ENCODE results near the gene DPYSL4. TPM values are rescaled to one million over a fixed set of nuclear protein-coding genes. Genes with fewer than 3 reads are reported as not detected.

Gene DPYSL4
- total RNA-seq, 4 donors from 2014 or later = 0.69 to 3.0 (median 0.81) TPM

DNA sequence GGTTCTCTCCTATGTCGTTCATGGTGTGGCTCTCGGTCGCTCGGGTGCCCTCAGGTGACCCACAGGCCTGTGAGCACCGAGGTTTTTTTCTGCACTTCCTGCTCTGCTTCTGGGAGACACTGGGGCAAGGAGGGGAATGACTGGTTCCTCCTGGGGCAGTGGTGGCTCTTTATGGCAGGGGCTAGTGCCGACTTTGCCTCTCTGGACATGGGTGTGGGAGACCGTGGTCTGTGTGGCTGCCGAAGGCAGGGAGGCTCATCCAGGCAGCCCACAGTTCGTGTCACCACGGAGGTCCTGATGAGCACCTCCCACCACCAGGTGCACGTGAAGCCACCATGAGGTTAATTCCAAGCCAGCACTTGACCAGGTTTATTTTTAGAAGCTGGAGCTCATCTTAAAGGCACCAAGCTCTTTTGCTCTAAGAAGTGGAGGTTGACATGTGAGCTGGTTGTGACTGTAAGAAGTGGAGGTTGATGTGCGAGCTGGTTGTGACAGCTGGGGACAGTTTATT is 24.7 kb upstream of the DPYSL4 start:
- no peak for DNase-seq (ENCODE audit: low spot score)
- ATAC-seq (ENCODE audit: low FRiP score) = no peak
- TF ChIP-seq CTCF (IDR thresholded peaks at IDR 0.05) = no peak

DNA sequence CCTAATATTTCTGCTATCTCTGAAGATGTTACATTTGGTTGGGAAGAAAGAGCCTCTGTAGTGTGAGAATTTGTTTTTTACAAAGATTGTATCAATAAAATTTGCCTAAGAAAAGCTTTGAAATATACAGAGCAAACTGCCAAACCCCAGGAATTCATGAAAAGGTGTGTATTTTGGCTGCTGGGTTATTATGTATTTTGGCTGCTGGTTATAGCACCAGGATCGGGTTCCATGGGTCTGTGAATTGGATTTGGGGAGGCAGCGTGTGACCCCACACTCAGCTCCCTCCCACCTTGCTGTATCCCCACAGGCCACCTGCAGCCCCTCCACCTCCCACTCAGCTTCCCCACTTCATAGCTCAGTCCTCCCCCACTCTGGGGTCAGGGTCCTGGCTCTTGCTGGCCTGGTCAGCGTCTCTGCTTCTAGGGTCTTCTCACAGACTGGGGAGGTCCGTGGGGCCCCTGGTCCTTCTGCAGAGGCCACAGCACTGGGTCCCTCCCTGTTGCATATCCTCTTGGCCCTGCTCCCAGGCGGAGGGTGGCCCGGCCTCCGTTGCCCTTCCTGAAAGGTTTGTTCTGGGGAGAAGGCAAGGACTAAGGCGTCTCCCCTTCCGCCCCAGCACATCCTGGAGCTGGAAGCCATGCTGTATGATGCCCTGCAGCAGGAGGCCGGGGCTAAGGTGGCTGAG is 24.0 kb upstream of the DPYSL4 start:
- no peak for TF ChIP-seq CTCF (IDR thresholded peaks at IDR 0.05)
- DNase-seq (ENCODE audit: low spot score) = no peak
- ATAC-seq (ENCODE audit: low FRiP score) = no peak

GRCh38 chr10:132163278-132163765 is 23.4 kb upstream of the DPYSL4 start:
- DNase-seq (ENCODE audit: low spot score) (no peak), ATAC-seq (ENCODE audit: low FRiP score) (no peak)
- TF ChIP-seq CTCF (IDR thresholded peaks at IDR 0.05) = no peak

GRCh38 chr10:132163826-132164515 is 22.8 kb upstream of the DPYSL4 start:
- DNase-seq (ENCODE audit: low spot score) = no peak
- no peak for TF ChIP-seq CTCF (IDR thresholded peaks at IDR 0.05)
- ATAC-seq (ENCODE audit: low FRiP score) = no peak

DNA sequence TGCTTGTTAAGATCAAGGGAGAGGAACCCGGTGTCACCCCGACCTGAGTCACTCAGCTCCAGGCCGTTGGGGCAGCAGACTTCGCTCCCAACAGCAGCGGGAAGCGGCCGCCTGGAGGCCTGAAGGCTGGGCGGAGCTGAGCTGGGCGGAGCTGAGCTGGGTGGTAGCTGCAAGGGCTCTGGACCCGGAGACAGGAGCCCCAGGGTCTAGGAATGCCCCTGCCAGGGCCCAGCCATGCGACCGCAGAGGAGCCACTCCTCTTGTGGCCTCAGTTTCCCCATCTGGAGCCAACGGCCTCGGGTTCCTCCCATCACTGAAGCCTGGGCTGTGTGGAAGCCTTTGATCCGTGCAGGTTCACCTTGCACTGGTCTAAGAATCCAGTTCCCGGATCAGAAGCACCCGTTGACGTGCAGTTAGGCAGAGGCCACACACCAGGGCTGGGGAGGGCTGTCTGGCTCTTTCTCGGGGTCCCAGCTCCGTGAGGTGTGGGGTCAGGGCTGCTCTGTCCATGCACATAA is 21.9 kb upstream of the DPYSL4 start:
- DNase-seq (ENCODE audit: low spot score) (no peak), ATAC-seq (ENCODE audit: low FRiP score) (no peak)
- no peak for TF ChIP-seq CTCF (IDR thresholded peaks at IDR 0.05)

DNA sequence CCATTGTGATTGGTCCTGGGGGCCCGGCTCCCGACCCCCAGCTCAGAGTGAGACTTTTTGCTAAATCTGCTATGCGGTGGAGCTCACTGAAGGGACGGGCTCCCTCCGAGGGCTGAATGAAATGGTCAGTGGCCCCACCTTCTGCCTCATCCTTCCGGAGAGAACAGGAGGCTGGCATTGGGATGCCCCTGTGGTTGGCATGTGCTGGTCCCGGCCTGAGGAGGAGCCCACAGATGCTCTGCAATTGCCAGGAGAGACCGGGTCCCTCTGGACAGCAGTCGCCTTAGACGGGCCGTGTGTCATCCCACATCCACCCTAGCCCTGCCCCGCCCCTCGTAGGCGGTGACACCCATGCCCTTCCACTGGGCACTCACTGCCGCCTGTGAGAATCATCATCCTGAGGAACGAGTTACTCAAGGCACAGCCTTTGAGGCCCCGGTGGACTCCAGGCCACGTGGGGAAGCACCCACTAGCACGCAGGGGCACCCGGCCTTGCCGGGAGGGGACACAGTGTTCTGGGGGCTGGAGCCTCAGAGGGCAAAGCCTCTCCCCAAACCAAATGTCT is 21.2 kb upstream of the DPYSL4 start:
- no peak for ATAC-seq (ENCODE audit: low FRiP score)
- no peak for DNase-seq (ENCODE audit: low spot score)
- TF ChIP-seq CTCF (IDR thresholded peaks at IDR 0.05) = no peak

All from omental fat pad (tissue), 4 donors.